A673 (cell line): ENCODE measurements around the gene SAA1.

Source experiments
- EZH2 ChIP-seq: fragments of 200-600 bp; sonication (generic); IDR thresholded peaks from 2 replicates; pipeline ENCODE4 v1.6.1; 2017; ENCODE audit warnings: borderline replicate concordance, low read depth, mild to moderate bottlenecking, mixed read lengths, antibody characterized with exemption, low read length; ENCODE audit not compliant: poor library complexity, severe bottlenecking
- TF ChIP-seq, protein P1 (sequence below): fragments of 300-800, 200-600 bp; sonication (generic); conservative IDR thresholded peaks from 2 replicates; pipeline ENCODE4 v1.5.1; 2017; ENCODE audit warnings: low read depth, mild to moderate bottlenecking, antibody characterized with exemption, low read length, moderate library complexity, mixed read lengths

DNA sequence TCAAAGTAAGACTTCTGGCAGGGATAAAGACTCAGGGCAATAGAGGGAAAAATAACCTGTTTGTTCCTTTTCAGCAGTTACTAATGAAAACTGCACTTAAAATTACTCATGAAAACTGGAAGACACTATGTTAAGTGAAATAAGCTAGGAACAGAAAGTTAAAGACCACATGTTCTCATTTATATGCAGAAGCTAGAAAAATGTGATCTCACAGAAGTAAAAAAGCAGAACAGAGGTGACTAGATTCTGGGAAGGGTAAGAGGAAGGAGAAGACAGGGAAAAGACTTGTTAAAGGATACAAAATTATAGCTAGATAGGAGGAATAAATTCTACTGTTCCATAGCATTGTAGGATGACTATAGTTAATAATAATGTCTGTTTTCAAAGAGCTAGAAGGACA is 33.7 kb downstream of the SAA1 start:
- TF ChIP-seq, protein P1, sequence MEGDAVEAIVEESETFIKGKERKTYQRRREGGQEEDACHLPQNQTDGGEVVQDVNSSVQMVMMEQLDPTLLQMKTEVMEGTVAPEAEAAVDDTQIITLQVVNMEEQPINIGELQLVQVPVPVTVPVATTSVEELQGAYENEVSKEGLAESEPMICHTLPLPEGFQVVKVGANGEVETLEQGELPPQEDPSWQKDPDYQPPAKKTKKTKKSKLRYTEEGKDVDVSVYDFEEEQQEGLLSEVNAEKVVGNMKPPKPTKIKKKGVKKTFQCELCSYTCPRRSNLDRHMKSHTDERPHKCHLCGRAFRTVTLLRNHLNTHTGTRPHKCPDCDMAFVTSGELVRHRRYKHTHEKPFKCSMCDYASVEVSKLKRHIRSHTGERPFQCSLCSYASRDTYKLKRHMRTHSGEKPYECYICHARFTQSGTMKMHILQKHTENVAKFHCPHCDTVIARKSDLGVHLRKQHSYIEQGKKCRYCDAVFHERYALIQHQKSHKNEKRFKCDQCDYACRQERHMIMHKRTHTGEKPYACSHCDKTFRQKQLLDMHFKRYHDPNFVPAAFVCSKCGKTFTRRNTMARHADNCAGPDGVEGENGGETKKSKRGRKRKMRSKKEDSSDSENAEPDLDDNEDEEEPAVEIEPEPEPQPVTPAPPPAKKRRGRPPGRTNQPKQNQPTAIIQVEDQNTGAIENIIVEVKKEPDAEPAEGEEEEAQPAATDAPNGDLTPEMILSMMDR, result no peak
- TF ChIP-seq EZH2, result no peak
